Endothelial cell of umbilical vein (primary cell): ENCODE results near the gene PITPNM1. TPM values are rescaled to one million over a fixed set of nuclear protein-coding genes. Genes with fewer than 3 reads are reported as not detected.

Source experiments
- BruUV-seq: library from RNA; stranded (reverse); fragments of 400-500 nt; replicated peaks from 2 replicates; lab custom pipeline; 2021; lab: Mats Ljungman, UMichigan
- CTCF ChIA-PET: fragments of 300-600, 350-600 bp; sonication (Branson Sonifier 250); formaldehyde crosslinking; loops from one replicate; lab custom pipeline; 2021; ENCODE audit warnings: antibody characterized with exemption, inconsistent platforms; lab: Charles Lee
- POLR2A ChIA-PET: fragments of 300-600, 350-600 bp; sonication (Branson Sonifier 250); formaldehyde crosslinking; loops from one replicate; lab custom pipeline; 2021; ENCODE audit warnings: antibody characterized with exemption, inconsistent platforms; lab: Charles Lee
- DNase-seq: peaks from one replicate; pipeline ENCODE4 v3.0.0-alpha.2; 2011; ENCODE audit warnings: low read depth, low spot score
- FAIRE-seq: peaks from 2 replicates; lab custom pipeline; 2011; peaks lifted over from hg19 to GRCh38; lab: Jason Lieb, UNC
- H2AFZ ChIP-seq: 2 replicates; pipeline ENCODE4 v1.6.0; 2012; ENCODE audit warnings: low read depth, low read length, control low read depth, inconsistent platforms
- H3K27ac ChIP-seq: 2 replicates; pipeline ENCODE4 v1.5.1; 2011; ENCODE audit warnings: low read depth, mild to moderate bottlenecking, control low read depth, low read length, moderate library complexity; ENCODE audit not compliant: insufficient read depth
- H3K27me3 ChIP-seq, 2 experiments: 2 replicates each; pipeline versions ENCODE4 v1.6.0 to v1.6.1; 2011; ENCODE audit warnings: low read length in 2 of 2, mixed read lengths in 1 of 2; ENCODE audit not compliant: control insufficient read depth in 2 of 2, insufficient read depth in 2 of 2
- H3K36me3 ChIP-seq, 2 experiments: 2 replicates in 1 of 2; 3 replicates in 1 of 2; pipeline ENCODE4 v1.5.1; 2011; ENCODE audit warnings: low read length in 2 of 2, mild to moderate bottlenecking in 1 of 2, moderate library complexity in 1 of 2; ENCODE audit not compliant: control insufficient read depth in 2 of 2, insufficient read depth in 2 of 2; ENCODE audit errors: extremely low read depth in 1 of 2
- H3K4me1 ChIP-seq: 3 replicates; pipeline ENCODE4 v1.5.1; 2011; ENCODE audit warnings: mild to moderate bottlenecking, low read length; ENCODE audit not compliant: control insufficient read depth, insufficient read depth; ENCODE audit errors: extremely low read depth
- H3K4me2 ChIP-seq: 2 replicates; pipeline ENCODE4 v1.6.1; 2011; ENCODE audit warnings: low read length, control low read depth, mixed read lengths; ENCODE audit not compliant: insufficient read depth
- H3K4me3 ChIP-seq, 3 experiments: fragments of 200-600 bp in 1 of 3; sonication (generic), shearing (Covaris generic) in 1 of 3; replicated peaks in 1 of 3; 2 replicates each; pipeline ENCODE4 v1.5.1; 2011 to 2016; ENCODE audit warnings: control low read depth in 3 of 3, low read length in 3 of 3, mild to moderate bottlenecking in 2 of 3, inconsistent platforms in 1 of 3, low read depth in 1 of 3, moderate library complexity in 1 of 3; ENCODE audit not compliant: insufficient read depth in 1 of 3
- H3K79me2 ChIP-seq: 2 replicates; pipeline ENCODE4 v1.6.0; 2012; ENCODE audit warnings: low read length, inconsistent platforms; ENCODE audit not compliant: control insufficient read depth, insufficient read depth
- H3K9ac ChIP-seq: replicated peaks from 2 replicates; pipeline ENCODE3; 2011; ENCODE audit warnings: low read length, control low read depth; ENCODE audit not compliant: insufficient read depth; ENCODE audit errors: extremely low read depth
- H3K9me1 ChIP-seq: replicated peaks from 3 replicates; pipeline ENCODE4 v1.6.0; 2011; ENCODE audit warnings: mild to moderate bottlenecking, low read length; ENCODE audit not compliant: control insufficient read depth, insufficient read depth; ENCODE audit errors: extremely low read depth
- H3K9me3 ChIP-seq: replicated peaks from 2 replicates; pipeline ENCODE4 v1.5.1; 2012; ENCODE audit warnings: low read length, inconsistent platforms; ENCODE audit not compliant: control insufficient read depth, insufficient read depth
- H4K20me1 ChIP-seq: replicated peaks from 2 replicates; pipeline ENCODE3; 2011; ENCODE audit warnings: mild to moderate bottlenecking, low read length; ENCODE audit not compliant: control insufficient read depth, insufficient read depth; ENCODE audit errors: extremely low read depth
- EZH2 ChIP-seq: IDR thresholded peaks from 2 replicates; pipeline ENCODE4 v1.6.1; 2012; ENCODE audit warnings: borderline replicate concordance, low read depth, mild to moderate bottlenecking, moderate library complexity, low read length, inconsistent platforms; ENCODE audit not compliant: severe bottlenecking
- FOS ChIP-seq: IDR thresholded peaks from 2 replicates; pipeline ENCODE4 v1.6.1; 2011; ENCODE audit warnings: mild to moderate bottlenecking, low read length, moderate library complexity, borderline replicate concordance; ENCODE audit not compliant: insufficient read depth
- GATA2 ChIP-seq: IDR thresholded peaks from 2 replicates; pipeline ENCODE4 v1.7.0; 2011; ENCODE audit warnings: low read depth, mild to moderate bottlenecking, moderate library complexity, mixed read lengths, low read length; ENCODE audit not compliant: insufficient read length, insufficient read depth
- JUN ChIP-seq: IDR thresholded peaks from 2 replicates; pipeline ENCODE4 v1.6.1; 2011; ENCODE audit warnings: borderline replicate concordance, low read depth; ENCODE audit not compliant: insufficient read length, insufficient read depth
- MYC ChIP-seq: IDR thresholded peaks from one replicate; pipeline ENCODE4 v1.6.1; 2011; ENCODE audit warnings: mild to moderate bottlenecking, low read depth, low read length
- POLR2A ChIP-seq: IDR thresholded peaks from 2 replicates; pipeline ENCODE4 v1.6.1; 2012; ENCODE audit warnings: low read depth, mild to moderate bottlenecking, control low read depth, low read length
- POLR2AphosphoS5 ChIP-seq: IDR thresholded peaks from 2 replicates; pipeline ENCODE4 v1.6.1; 2012; ENCODE audit warnings: low read depth, mild to moderate bottlenecking, control low read depth, low read length, moderate library complexity; ENCODE audit not compliant: insufficient read depth
- dilution Hi-C: fragments of 300-500 bp; cut with MboI; formaldehyde crosslinking; loops from one replicate; pipeline ENCODE4 v1.15.0; 2019; ENCODE audit warnings: low sequenced_read_pairs; ENCODE audit not compliant: extremely low pct_ligation_motif_present
- intact Hi-C: fragments of 100-400 bp; cut with micrococcal nuclease; formaldehyde crosslinking; loops from one replicate; pipeline ENCODE4 v1.10.0; 2022
- polyA plus RNA-seq, 4 experiments: library from polyadenylated mRNA; depleted of rRNA in 3 of 4; stranded (reverse) in 3 of 4; unstranded in 1 of 4; fragments of >200 nt; gene quantifications; 2 replicates each; pipeline versions ENCODE4 v1.2.1 to v1.2.3, GENCODE V29; 2011 to 2012; ENCODE audit warnings: missing spikeins in 1 of 4
- total RNA-seq: library from RNA; stranded (reverse); gene quantifications from 2 replicates; pipeline ENCODE4 v1.2.3, GENCODE V29; 2021
- TF ChIP-seq, protein P1 (sequence below): IDR thresholded peaks from 2 replicates; pipeline ENCODE4 v1.6.1; 2011; ENCODE audit not compliant: insufficient read depth, insufficient read length
- TF ChIP-seq, protein P2 (sequence below), 2 donors: IDR thresholded peaks; 1 replicate in 1 of 2; 2 replicates in 1 of 2; pipeline ENCODE4 v1.5.1; 2011; ENCODE audit warnings: low read length in 2 of 2, mild to moderate bottlenecking in 2 of 2, moderate library complexity in 2 of 2, control low read depth in 1 of 2, inconsistent platforms in 1 of 2, low read depth in 1 of 2; ENCODE audit not compliant: insufficient read depth in 1 of 2; ENCODE audit errors: extremely low read depth in 1 of 2

Gene PITPNM1
- total and polyA plus RNA-seq, 2 donors (not counting 3 experiments of a cell fraction or from before 2014, with no cell fraction given): 16.5 to 26.4 TPM

DNA sequence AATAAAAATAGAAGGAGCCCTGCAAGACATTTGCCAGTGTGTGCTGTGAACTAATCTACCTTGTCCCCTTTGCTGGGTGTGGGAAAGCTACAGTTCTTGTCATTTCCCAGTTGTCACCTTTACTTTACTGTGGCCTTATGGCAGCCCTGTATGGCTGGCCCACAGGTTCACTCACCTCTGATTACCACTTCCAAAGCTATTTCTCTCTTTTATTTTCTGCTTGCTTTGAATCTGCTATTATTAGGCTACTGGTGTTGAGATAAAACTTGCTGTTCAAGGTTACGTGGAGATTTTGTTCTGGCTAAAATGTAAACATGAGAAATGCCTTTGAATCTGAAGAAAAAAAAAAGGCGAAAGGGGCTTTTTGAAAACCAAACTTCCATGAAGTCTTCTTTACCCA lies 27.7 kb upstream of the PITPNM1 start:
- H3K27ac ChIP-seq: no peak overlapping the region
- intact Hi-C loops: no loop called here
- ChIA-PET CTCF (no interaction called here), POLR2A (no interaction called here)
- H4K20me1 ChIP-seq: no peaks in the 10 kb centered on the region
- dilution Hi-C loops: no loop called here
- no peak overlapping the region for H3K4me2 ChIP-seq
- BruUV-seq: no TSS peak
- no peaks in the 10 kb centered on the region for H3K27me3 ChIP-seq
- no peak for FAIRE-seq
- no peak overlapping the region for H3K9ac ChIP-seq
- no peaks in the 10 kb centered on the region for H3K79me2 ChIP-seq
- H3K4me1 ChIP-seq: no peaks in the 10 kb centered on the region
- no peak overlapping the region for H2AFZ ChIP-seq
- no peaks in the 10 kb centered on the region for H3K36me3 ChIP-seq
- no peak for DNase-seq
- H3K9me3 ChIP-seq: peaks cover 3% of the 10 kb centered on the region
- no peaks in the 10 kb centered on the region for H3K9me1 ChIP-seq
- TF ChIP-seq, protein P1, sequence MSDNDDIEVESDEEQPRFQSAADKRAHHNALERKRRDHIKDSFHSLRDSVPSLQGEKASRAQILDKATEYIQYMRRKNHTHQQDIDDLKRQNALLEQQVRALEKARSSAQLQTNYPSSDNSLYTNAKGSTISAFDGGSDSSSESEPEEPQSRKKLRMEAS: no peak
- TF ChIP-seq POLR2A (no peak), POLR2AphosphoS5 (no peak), GATA2 (no peak), MYC (no peak), EZH2 (no peak), FOS (no peak), JUN (no peak)
- TF ChIP-seq, protein P2, sequence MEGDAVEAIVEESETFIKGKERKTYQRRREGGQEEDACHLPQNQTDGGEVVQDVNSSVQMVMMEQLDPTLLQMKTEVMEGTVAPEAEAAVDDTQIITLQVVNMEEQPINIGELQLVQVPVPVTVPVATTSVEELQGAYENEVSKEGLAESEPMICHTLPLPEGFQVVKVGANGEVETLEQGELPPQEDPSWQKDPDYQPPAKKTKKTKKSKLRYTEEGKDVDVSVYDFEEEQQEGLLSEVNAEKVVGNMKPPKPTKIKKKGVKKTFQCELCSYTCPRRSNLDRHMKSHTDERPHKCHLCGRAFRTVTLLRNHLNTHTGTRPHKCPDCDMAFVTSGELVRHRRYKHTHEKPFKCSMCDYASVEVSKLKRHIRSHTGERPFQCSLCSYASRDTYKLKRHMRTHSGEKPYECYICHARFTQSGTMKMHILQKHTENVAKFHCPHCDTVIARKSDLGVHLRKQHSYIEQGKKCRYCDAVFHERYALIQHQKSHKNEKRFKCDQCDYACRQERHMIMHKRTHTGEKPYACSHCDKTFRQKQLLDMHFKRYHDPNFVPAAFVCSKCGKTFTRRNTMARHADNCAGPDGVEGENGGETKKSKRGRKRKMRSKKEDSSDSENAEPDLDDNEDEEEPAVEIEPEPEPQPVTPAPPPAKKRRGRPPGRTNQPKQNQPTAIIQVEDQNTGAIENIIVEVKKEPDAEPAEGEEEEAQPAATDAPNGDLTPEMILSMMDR (IDR thresholded peaks at IDR 0.05; ENCODE audit: extremely low read depth in 1 of 2, insufficient read depth in 1 of 2, low read depth in 1 of 2, low read length in 2 of 2): no peak
- H3K4me3 ChIP-seq: no peak overlapping the region
